ENCODE measurements around the gene ZNF789.

ZNF789 gene

GRCh38 chr7:99514050-99514449, 41.4 kb downstream of the ZNF789 start:
- no peak for FAIRE-seq

- no peak for FAIRE-seq
These were observed 48.7 kb downstream of the ZNF789 start for GRCh38 chr7:99521399-99521798.

GRCh38 chr7:99525713-99526440, 53.2 kb downstream of the ZNF789 start:
- FAIRE-seq, result no peak

GRCh38 chr7:99531354-99531765, 58.7 kb downstream of the ZNF789 start:
- no peak for FAIRE-seq

GRCh38 chr7:99535667-99536066, 63.0 kb downstream of the ZNF789 start:
- no peak for FAIRE-seq

Measured in TTC549 (cell line).